HG02759 (cell line): ENCODE data around the gene PRR7.

Experiments used
- ATAC-seq: cut with Tn5 transposase; IDR thresholded peaks from one replicate; pipeline ENCODE4 v1.9.1; 2021; ENCODE audit warnings: mild to moderate bottlenecking, moderate library complexity; ENCODE audit not compliant: unreplicated experiment

PRR7 gene

GRCh38 chr5:177421062-177421798 is 25.4 kb upstream of the PRR7 start:
- ATAC-seq = no peak

GRCh38 chr5:177423671-177424070 is 22.9 kb upstream of the PRR7 start:
- ATAC-seq = no peak

GRCh38 chr5:177425196-177425800 is 21.3 kb upstream of the PRR7 start:
- ATAC-seq = no peak

GRCh38 chr5:177425801-177426565 is 20.6 kb upstream of the PRR7 start:
- ATAC-seq = peak; percentile 78

GRCh38 chr5:177426566-177427210 is 19.9 kb upstream of the PRR7 start, which contains the start of gene GRK6:
Gene GRK6, plus strand, starts transcription at chr5:177426676. Its CDS starts 170 bp downstream, at chr5:177426846.
- peak; percentile 10 for ATAC-seq

- no peak for ATAC-seq
Observed at GRCh38 chr5:177427211-177427822, 19.3 kb upstream of the PRR7 start.

- ATAC-seq = no peak
Observed at GRCh38 chr5:177427919-177428573, 18.6 kb upstream of the PRR7 start.

GRCh38 chr5:177428574-177429217 is 17.9 kb upstream of the PRR7 start:
- ATAC-seq = no peak

- no peak for ATAC-seq
Observed at GRCh38 chr5:177429248-177430040, 17.2 kb upstream of the PRR7 start.

GRCh38 chr5:177430140-177430951 is 16.3 kb upstream of the PRR7 start:
- ATAC-seq = no peak

- ATAC-seq = no peak
Observed at GRCh38 chr5:177430972-177431316, 15.7 kb upstream of the PRR7 start.

GRCh38 chr5:177431317-177432142 is 15.1 kb upstream of the PRR7 start:
- ATAC-seq = peak; percentile 56

- no peak for ATAC-seq
Observed at GRCh38 chr5:177432143-177432838, 14.3 kb upstream of the PRR7 start.

- ATAC-seq = no peak
Observed at GRCh38 chr5:177432839-177433657, 13.6 kb upstream of the PRR7 start.

- no peak for ATAC-seq
Observed at GRCh38 chr5:177433658-177434217, 12.9 kb upstream of the PRR7 start.

- no peak for ATAC-seq
Observed at GRCh38 chr5:177434437-177434836, 12.2 kb upstream of the PRR7 start.
